ENCODE results near the gene TOP1. TPM values are rescaled to one million over a fixed set of nuclear protein-coding genes. Genes with fewer than 3 reads are reported as not detected.

TOP1 gene
- total RNA-seq, 1 donor from 2014 or later, result 72.7 TPM

GRCh38 chr20:40996326-40996725, 32.3 kb upstream of the TOP1 start:
- no peak for TF ChIP-seq CTCF (IDR thresholded peaks at IDR 0.05; ENCODE audit: unreplicated experiment)
- Mint-ChIP-seq H3K36me3 (ENCODE audit: low read depth, unreplicated experiment) (no peaks in the 10 kb centered on the region), H3K9me3 (ENCODE audit: unreplicated experiment) (no peaks in the 10 kb centered on the region), H3K4me3 (ENCODE audit: unreplicated experiment) (no peak overlapping the region), H3K27ac (ENCODE audit: unreplicated experiment) (no peak overlapping the region), H3K27me3 (ENCODE audit: unreplicated experiment) (peaks cover 5% of the 10 kb centered on the region), H3K4me1 (ENCODE audit: unreplicated experiment) (peaks cover 16% of the 10 kb centered on the region)
- no peak for DNase-seq (ENCODE audit: low spot score)

GRCh38 chr20:40997116-40997515, 31.5 kb upstream of the TOP1 start:
- Mint-ChIP-seq H3K36me3 (ENCODE audit: low read depth, unreplicated experiment) (no peaks in the 10 kb centered on the region), H3K27me3 (ENCODE audit: unreplicated experiment) (peaks cover 5% of the 10 kb centered on the region), H3K4me1 (ENCODE audit: unreplicated experiment) (peaks cover 8% of the 10 kb centered on the region)

GRCh38 chr20:40999841-41000240, 28.8 kb upstream of the TOP1 start:
- DNase-seq (ENCODE audit: low spot score), result no peak
- H3K4me3 Mint-ChIP-seq (ENCODE audit: unreplicated experiment), result no peak overlapping the region
- no peak overlapping the region for H3K27ac Mint-ChIP-seq (ENCODE audit: unreplicated experiment)
- peaks cover 8% of the 10 kb centered on the region for H3K27me3 Mint-ChIP-seq (ENCODE audit: unreplicated experiment)
- TF ChIP-seq CTCF (IDR thresholded peaks at IDR 0.05; ENCODE audit: unreplicated experiment), result no peak
- H3K4me1 Mint-ChIP-seq (ENCODE audit: unreplicated experiment), result peaks cover 5% of the 10 kb centered on the region
- no peaks in the 10 kb centered on the region for H3K9me3 Mint-ChIP-seq (ENCODE audit: unreplicated experiment)
- no peaks in the 10 kb centered on the region for H3K36me3 Mint-ChIP-seq (ENCODE audit: low read depth, unreplicated experiment)

More at GRCh38 chr20:40997116-40997515, 31.5 kb upstream of the TOP1 start:
- H3K9me3 Mint-ChIP-seq (ENCODE audit: unreplicated experiment), result no peaks in the 10 kb centered on the region
- no peak for TF ChIP-seq CTCF (IDR thresholded peaks at IDR 0.05; ENCODE audit: unreplicated experiment)
- no peak overlapping the region for H3K27ac Mint-ChIP-seq (ENCODE audit: unreplicated experiment)
- no peak overlapping the region for H3K4me3 Mint-ChIP-seq (ENCODE audit: unreplicated experiment)
- no peak for DNase-seq (ENCODE audit: low spot score)

GRCh38 chr20:41000628-41001027, 28.0 kb upstream of the TOP1 start:
- H3K27ac Mint-ChIP-seq (ENCODE audit: unreplicated experiment), result no peak overlapping the region
- no peak overlapping the region for H3K4me3 Mint-ChIP-seq (ENCODE audit: unreplicated experiment)

GRCh38 chr20:41001497-41001896, 27.1 kb upstream of the TOP1 start:
- no peaks in the 10 kb centered on the region for H3K36me3 Mint-ChIP-seq (ENCODE audit: low read depth, unreplicated experiment)
- peaks cover 10% of the 10 kb centered on the region for H3K4me1 Mint-ChIP-seq (ENCODE audit: unreplicated experiment)
- no peaks in the 10 kb centered on the region for H3K9me3 Mint-ChIP-seq (ENCODE audit: unreplicated experiment)
- DNase-seq (ENCODE audit: low spot score), result no peak
- no peak overlapping the region for H3K4me3 Mint-ChIP-seq (ENCODE audit: unreplicated experiment)
- peaks cover 8% of the 10 kb centered on the region for H3K27me3 Mint-ChIP-seq (ENCODE audit: unreplicated experiment)
- no peak for TF ChIP-seq CTCF (IDR thresholded peaks at IDR 0.05; ENCODE audit: unreplicated experiment)
- H3K27ac Mint-ChIP-seq (ENCODE audit: unreplicated experiment), result no peak overlapping the region

More at GRCh38 chr20:41000628-41001027, 28.0 kb upstream of the TOP1 start:
- Mint-ChIP-seq H3K36me3 (ENCODE audit: low read depth, unreplicated experiment) (no peaks in the 10 kb centered on the region), H3K9me3 (ENCODE audit: unreplicated experiment) (no peaks in the 10 kb centered on the region), H3K27me3 (ENCODE audit: unreplicated experiment) (peaks cover 8% of the 10 kb centered on the region), H3K4me1 (ENCODE audit: unreplicated experiment) (peaks cover 10% of the 10 kb centered on the region)
- no peak for DNase-seq (ENCODE audit: low spot score)
- TF ChIP-seq CTCF (IDR thresholded peaks at IDR 0.05; ENCODE audit: unreplicated experiment), result no peak
